HepG2 (cell line): ENCODE data around the gene DBNDD1. TPM values are rescaled to one million over a fixed set of nuclear protein-coding genes. Genes with fewer than 3 reads are reported as not detected.

Experiments
- ATF1 ChIP-seq: IDR thresholded peaks from 2 replicates; pipeline ENCODE4 v1.6.1; 2016; ENCODE audit warnings: mild to moderate bottlenecking, control low read depth
- CCAR2 ChIP-seq: fragments of 200-400 bp; formaldehyde crosslinking; optimal IDR thresholded peaks from 2 replicates; pipeline ENCODE3; 2018; ENCODE audit warnings: low read depth, mild to moderate bottlenecking, low read length, moderate library complexity
- CREB3 ChIP-seq: sonication (generic); formaldehyde crosslinking; IDR thresholded peaks from 2 replicates; pipeline ENCODE4 v1.5.0; 2020; ENCODE audit warnings: missing genetic modification reagents
- FOSL2 ChIP-seq: sonication (generic); formaldehyde crosslinking; IDR thresholded peaks from 2 replicates; pipeline ENCODE4 v1.4.0; 2020; ENCODE audit warnings: missing genetic modification reagents
- HNRNPL ChIP-seq: fragments of 200-400 bp; formaldehyde crosslinking; IDR thresholded peaks from 2 replicates; pipeline ENCODE4 v1.6.1; 2017; ENCODE audit warnings: mild to moderate bottlenecking, low read depth, low read length
- KDM1A ChIP-seq: IDR thresholded peaks from 2 replicates; pipeline ENCODE4 v1.6.1; 2016; ENCODE audit warnings: missing compliant biosample characterization
- KLF11 ChIP-seq: IDR thresholded peaks from 2 replicates; pipeline ENCODE4 v1.6.1; 2016; ENCODE audit warnings: missing compliant biosample characterization
- SNAPC2 ChIP-seq: sonication (generic); formaldehyde crosslinking; IDR thresholded peaks from 2 replicates; pipeline ENCODE4 v1.8.1; 2022; ENCODE audit warnings: mild to moderate bottlenecking, missing genetic modification reagents
- TCF7L2 ChIP-seq: IDR thresholded peaks from 2 replicates; pipeline ENCODE4 v1.6.1; 2011; ENCODE audit warnings: mild to moderate bottlenecking, low read depth, low read length, moderate library complexity
- ZFY ChIP-seq: sonication (generic); formaldehyde crosslinking; IDR thresholded peaks from 2 replicates; pipeline ENCODE4 v1.4.0; 2020; ENCODE audit warnings: missing genetic modification reagents
- ZFYVE20 ChIP-seq: sonication (generic); formaldehyde crosslinking; IDR thresholded peaks from 2 replicates; pipeline ENCODE4 v1.8.0; 2023; ENCODE audit warnings: low read depth, mild to moderate bottlenecking, moderate library complexity, missing genetic modification reagents, borderline replicate concordance
- ZNF20 ChIP-seq: sonication (generic); formaldehyde crosslinking; IDR thresholded peaks from 2 replicates; pipeline ENCODE4 v1.4.0; 2020; ENCODE audit warnings: mild to moderate bottlenecking, moderate library complexity, missing genetic modification reagents
- ZNF264 ChIP-seq: sonication (generic); formaldehyde crosslinking; IDR thresholded peaks from 2 replicates; pipeline ENCODE4 v1.4.0; 2020; ENCODE audit warnings: missing genetic modification reagents
- ZNF30 ChIP-seq: sonication (generic); formaldehyde crosslinking; IDR thresholded peaks from 2 replicates; pipeline ENCODE4 v1.5.0; 2020; ENCODE audit warnings: mild to moderate bottlenecking, missing genetic modification reagents
- ZNF652 ChIP-seq: IDR thresholded peaks from 2 replicates; pipeline ENCODE4 v1.6.1; 2016; ENCODE audit warnings: low read depth, borderline replicate concordance
- ZNF670 ChIP-seq: sonication (generic); formaldehyde crosslinking; IDR thresholded peaks from 2 replicates; pipeline ENCODE4 v1.8.0; 2022; ENCODE audit warnings: mild to moderate bottlenecking, missing genetic modification reagents, borderline replicate concordance
- ZNF678 ChIP-seq: sonication (generic); formaldehyde crosslinking; IDR thresholded peaks from 2 replicates; pipeline ENCODE4 v1.4.0; 2020; ENCODE audit warnings: mild to moderate bottlenecking, missing genetic modification reagents
- ZNF746 ChIP-seq: sonication (generic); formaldehyde crosslinking; IDR thresholded peaks from 2 replicates; pipeline ENCODE4 v1.8.0; 2022; ENCODE audit warnings: mild to moderate bottlenecking, missing genetic modification reagents
- polyA plus RNA-seq, 8 experiments: library from polyadenylated mRNA; depleted of rRNA in 3 of 8; stranded (reverse) in 7 of 8; unstranded in 1 of 8; fragments of >200 nt; fragmentation: Illumina TruSeq in 4 of 8; extraction: Trizol in 4 of 8; gene quantifications; 2 replicates each; pipeline versions ENCODE4 v1.2.1 to v1.2.3, GENCODE V29; 2011 to 2016; ENCODE audit warnings: low read depth in 4 of 8, missing spikeins in 1 of 8, mixed read lengths in 1 of 8; ENCODE audit not compliant: insufficient read depth in 1 of 8
- total RNA-seq, 5 experiments: library from RNA; depleted of rRNA; stranded (reverse); fragments of >200 nt; fragmentation: Illumina TruSeq; extraction: Trizol; gene quantifications; 2 replicates each; pipeline ENCODE4 v1.2.3, GENCODE V29; 2016; ENCODE audit warnings: low read depth in 1 of 5
- TF ChIP-seq, protein P1 (sequence below): sonication (generic); formaldehyde crosslinking; IDR thresholded peaks from 2 replicates; pipeline ENCODE4 v1.9.0; 2021; ENCODE audit warnings: missing genetic modification reagents, borderline replicate concordance
- TF ChIP-seq, protein P2 (sequence below): sonication (generic); formaldehyde crosslinking; IDR thresholded peaks from 2 replicates; pipeline ENCODE4 v1.5.0; 2020; ENCODE audit warnings: mild to moderate bottlenecking, missing genetic modification reagents
- TF ChIP-seq, protein P3 (sequence below): sonication (generic); formaldehyde crosslinking; conservative IDR thresholded peaks from 2 replicates; pipeline ENCODE4 v1.4.0; 2020; ENCODE audit warnings: missing genetic modification reagents
- TF ChIP-seq, protein P4 (sequence below): sonication (generic); formaldehyde crosslinking; IDR thresholded peaks from 2 replicates; pipeline ENCODE4 v1.4.0; 2020; ENCODE audit warnings: missing genetic modification reagents

DBNDD1 gene
- total and polyA plus RNA-seq, 2 of the 13 experiments (the other 11 are each of a cell fraction or from before 2014, with no cell fraction given), result 17.0 to 40.4 TPM

- TF ChIP-seq, protein P1, sequence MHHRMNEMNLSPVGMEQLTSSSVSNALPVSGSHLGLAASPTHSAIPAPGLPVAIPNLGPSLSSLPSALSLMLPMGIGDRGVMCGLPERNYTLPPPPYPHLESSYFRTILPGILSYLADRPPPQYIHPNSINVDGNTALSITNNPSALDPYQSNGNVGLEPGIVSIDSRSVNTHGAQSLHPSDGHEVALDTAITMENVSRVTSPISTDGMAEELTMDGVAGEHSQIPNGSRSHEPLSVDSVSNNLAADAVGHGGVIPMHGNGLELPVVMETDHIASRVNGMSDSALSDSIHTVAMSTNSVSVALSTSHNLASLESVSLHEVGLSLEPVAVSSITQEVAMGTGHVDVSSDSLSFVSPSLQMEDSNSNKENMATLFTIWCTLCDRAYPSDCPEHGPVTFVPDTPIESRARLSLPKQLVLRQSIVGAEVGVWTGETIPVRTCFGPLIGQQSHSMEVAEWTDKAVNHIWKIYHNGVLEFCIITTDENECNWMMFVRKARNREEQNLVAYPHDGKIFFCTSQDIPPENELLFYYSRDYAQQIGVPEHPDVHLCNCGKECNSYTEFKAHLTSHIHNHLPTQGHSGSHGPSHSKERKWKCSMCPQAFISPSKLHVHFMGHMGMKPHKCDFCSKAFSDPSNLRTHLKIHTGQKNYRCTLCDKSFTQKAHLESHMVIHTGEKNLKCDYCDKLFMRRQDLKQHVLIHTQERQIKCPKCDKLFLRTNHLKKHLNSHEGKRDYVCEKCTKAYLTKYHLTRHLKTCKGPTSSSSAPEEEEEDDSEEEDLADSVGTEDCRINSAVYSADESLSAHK (CRISPR knock-in tag), result no peak; the same call in 1 of the 2 replicates
- 0 out of 2 replicates have a peak, but pooled peaks have one; percentile 37 for TF ChIP-seq ZNF264
- TF ChIP-seq KDM1A (CRISPR knock-in tag), result no peak
- peak; percentile 87 for TF ChIP-seq CREB3 (CRISPR knock-in tag)
- TF ChIP-seq ZNF746 (CRISPR knock-in tag), result peak; percentile 49; the same call in 1 of the 2 replicates
- TF ChIP-seq, protein P2, sequence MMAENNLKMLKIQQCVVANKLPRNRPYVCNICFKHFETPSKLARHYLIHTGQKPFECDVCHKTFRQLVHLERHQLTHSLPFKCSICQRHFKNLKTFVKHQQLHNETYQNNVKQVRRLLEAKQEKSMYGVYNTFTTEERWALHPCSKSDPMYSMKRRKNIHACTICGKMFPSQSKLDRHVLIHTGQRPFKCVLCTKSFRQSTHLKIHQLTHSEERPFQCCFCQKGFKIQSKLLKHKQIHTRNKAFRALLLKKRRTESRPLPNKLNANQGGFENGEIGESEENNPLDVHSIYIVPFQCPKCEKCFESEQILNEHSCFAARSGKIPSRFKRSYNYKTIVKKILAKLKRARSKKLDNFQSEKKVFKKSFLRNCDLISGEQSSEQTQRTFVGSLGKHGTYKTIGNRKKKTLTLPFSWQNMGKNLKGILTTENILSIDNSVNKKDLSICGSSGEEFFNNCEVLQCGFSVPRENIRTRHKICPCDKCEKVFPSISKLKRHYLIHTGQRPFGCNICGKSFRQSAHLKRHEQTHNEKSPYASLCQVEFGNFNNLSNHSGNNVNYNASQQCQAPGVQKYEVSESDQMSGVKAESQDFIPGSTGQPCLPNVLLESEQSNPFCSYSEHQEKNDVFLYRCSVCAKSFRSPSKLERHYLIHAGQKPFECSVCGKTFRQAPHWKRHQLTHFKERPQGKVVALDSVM (CRISPR knock-in tag), result peak; percentile 51
- peak; percentile 83; the same call in 1 of the 2 replicates for TF ChIP-seq SNAPC2
- peak; percentile 88 for TF ChIP-seq ZNF30 (CRISPR knock-in tag)
- TF ChIP-seq HNRNPL, result no peak
- TF ChIP-seq TCF7L2, result no peak
- TF ChIP-seq ZNF670 (CRISPR knock-in tag), result no peak
- TF ChIP-seq ZNF652 (CRISPR knock-in tag), result no peak
- 0 out of 2 replicates have a peak, but pooled peaks have one; percentile 56 for TF ChIP-seq ZNF20 (CRISPR knock-in tag)
- TF ChIP-seq, protein P3, sequence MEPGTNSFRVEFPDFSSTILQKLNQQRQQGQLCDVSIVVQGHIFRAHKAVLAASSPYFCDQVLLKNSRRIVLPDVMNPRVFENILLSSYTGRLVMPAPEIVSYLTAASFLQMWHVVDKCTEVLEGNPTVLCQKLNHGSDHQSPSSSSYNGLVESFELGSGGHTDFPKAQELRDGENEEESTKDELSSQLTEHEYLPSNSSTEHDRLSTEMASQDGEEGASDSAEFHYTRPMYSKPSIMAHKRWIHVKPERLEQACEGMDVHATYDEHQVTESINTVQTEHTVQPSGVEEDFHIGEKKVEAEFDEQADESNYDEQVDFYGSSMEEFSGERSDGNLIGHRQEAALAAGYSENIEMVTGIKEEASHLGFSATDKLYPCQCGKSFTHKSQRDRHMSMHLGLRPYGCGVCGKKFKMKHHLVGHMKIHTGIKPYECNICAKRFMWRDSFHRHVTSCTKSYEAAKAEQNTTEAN (CRISPR knock-in tag), result peak; percentile 81
- TF ChIP-seq, protein P4, sequence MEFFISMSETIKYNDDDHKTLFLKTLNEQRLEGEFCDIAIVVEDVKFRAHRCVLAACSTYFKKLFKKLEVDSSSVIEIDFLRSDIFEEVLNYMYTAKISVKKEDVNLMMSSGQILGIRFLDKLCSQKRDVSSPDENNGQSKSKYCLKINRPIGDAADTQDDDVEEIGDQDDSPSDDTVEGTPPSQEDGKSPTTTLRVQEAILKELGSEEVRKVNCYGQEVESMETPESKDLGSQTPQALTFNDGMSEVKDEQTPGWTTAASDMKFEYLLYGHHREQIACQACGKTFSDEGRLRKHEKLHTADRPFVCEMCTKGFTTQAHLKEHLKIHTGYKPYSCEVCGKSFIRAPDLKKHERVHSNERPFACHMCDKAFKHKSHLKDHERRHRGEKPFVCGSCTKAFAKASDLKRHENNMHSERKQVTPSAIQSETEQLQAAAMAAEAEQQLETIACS (CRISPR knock-in tag), result peak; percentile 78
- TF ChIP-seq CCAR2, result no peak
- TF ChIP-seq ZNF678, result peak; percentile 89
- no peak for TF ChIP-seq ZFYVE20
- TF ChIP-seq FOSL2, result 0 out of 2 replicates have a peak, but pooled peaks have one; percentile 4
- TF ChIP-seq KLF11, result no peak
- peak; percentile 79 for TF ChIP-seq ATF1 (CRISPR knock-in tag)
- TF ChIP-seq ZFY (CRISPR knock-in tag), result peak; percentile 97
These were observed 46.7 kb downstream of the DBNDD1 start (continued) for GRCh38 chr16:89972244-89973234.
